CMK (cell line): ENCODE measurements around the gene CLCNKB.
"Not testable (repeated sequence)": the region's sequence is repeated elsewhere in the genome, so short reads cannot be mapped to it uniquely, and the experiment has no call there.

Experiments used
- DNase-seq: peaks from one replicate; pipeline ENCODE4 v3.0.0-alpha.2; 2010; ENCODE audit warnings: low read depth

Gene CLCNKB

GRCh38 chr1:16043521-16043920 lies at the start of gene CLCNKB:
CLCNKB (plus strand) TSS chr1:16043782; CDS start chr1:16044493, 711 bp downstream.
- DNase-seq = no peak

- no peak for DNase-seq
These were observed 49.5 kb upstream of the CLCNKB start for GRCh38 chr1:15994081-15994480.

GRCh38 chr1:15994590-15995351 lies 48.8 kb upstream of the CLCNKB start:
- no peak for DNase-seq

GRCh38 chr1:15997076-15997585 lies 46.5 kb upstream of the CLCNKB start:
- no peak for DNase-seq

DNA sequence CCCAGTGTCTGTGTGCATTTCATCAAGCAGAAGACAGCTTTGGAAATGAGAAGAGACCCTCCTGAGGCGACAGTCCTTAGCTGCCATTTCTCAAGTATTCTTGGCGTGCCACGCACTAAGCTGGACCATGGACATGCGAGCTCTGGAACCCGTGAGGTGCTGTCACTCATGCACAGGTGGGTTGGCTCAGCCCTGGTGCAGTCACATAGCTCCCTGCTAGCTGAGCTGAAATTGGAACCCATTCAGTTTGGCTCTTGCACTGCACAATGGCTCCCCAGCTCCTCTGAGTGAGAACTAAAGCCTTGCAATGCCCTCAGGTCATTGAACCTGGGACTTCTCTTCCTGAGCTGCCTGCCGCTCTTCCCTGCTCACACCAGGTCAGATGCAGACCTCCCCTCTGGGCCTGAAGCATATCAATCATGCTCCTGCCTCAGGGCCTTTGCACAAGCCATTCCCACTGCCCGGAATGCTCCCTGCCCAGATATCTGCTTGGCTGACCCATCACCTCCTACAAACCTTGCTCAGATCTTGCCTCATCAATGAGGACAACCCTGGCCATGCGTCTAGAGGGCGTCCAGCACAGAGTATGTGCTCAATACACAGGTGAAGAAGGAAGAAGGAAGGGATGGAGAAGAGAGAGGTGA lies 45.8 kb upstream of the CLCNKB start:
- DNase-seq = no peak

DNA sequence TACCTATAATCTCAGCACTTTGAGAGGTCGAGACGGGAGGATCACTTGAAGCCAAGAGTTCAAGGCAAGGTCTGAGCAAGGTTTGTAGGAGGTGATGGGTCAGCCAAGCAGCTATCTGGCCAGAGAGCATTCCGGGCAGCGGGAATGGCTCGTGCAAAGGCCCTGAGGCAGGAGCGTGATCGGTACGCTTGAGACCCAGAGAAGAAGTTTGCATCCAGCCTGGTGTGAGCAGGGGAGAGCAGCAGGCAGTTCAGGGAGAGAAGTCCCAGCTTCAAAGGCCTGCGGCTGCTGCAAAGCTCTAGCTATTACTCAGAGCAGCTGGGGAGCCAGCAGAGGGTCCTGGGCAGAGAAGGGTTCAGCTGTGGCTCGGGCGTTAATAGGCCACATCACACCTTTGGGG lies 44.7 kb upstream of the CLCNKB start:
- DNase-seq = no peak

GRCh38 chr1:16001274-16001673 lies 42.3 kb upstream of the CLCNKB start:
- not testable (repeated sequence) for DNase-seq

DNA sequence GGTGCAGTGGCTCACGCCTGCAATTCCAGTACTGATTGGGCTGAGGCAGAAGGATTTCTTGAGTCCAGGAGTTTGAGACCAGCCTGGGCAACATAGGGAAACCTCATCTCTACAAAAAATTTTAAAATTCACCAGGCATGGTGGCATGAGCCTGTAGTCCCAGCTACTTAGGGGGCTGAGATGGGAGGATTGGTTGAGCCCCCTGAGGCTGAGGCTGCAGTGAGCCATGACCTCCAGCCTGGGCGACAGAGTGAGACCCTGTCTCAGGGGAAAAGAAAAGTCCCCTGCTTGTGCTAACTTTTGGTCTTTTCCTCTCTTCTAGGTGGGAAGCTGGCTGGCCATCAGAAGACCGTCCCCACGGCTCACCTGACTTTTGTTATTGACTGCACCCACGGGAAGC lies 38.0 kb upstream of the CLCNKB start:
- DNase-seq = no peak

DNA sequence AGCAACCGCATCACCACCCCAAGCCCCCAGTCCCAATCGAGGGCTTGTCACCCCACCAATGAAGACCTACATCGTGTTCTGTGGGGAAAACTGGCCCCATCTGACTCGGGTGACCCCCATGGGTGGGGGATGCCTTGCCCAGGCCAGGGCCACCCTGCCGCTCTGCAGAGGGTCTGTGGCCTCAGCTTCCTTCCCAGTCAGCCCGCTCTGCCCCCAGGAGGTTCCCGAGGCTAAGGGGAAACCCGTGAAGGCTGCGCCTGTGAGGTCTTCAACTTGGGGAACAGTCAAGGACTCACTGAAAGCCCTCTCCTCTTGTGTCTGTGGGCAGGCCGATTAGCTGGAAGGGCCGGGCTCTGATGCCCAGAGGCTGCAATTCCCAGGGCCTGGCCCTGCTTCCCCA lies 37.6 kb upstream of the CLCNKB start:
- no peak for DNase-seq

DNA sequence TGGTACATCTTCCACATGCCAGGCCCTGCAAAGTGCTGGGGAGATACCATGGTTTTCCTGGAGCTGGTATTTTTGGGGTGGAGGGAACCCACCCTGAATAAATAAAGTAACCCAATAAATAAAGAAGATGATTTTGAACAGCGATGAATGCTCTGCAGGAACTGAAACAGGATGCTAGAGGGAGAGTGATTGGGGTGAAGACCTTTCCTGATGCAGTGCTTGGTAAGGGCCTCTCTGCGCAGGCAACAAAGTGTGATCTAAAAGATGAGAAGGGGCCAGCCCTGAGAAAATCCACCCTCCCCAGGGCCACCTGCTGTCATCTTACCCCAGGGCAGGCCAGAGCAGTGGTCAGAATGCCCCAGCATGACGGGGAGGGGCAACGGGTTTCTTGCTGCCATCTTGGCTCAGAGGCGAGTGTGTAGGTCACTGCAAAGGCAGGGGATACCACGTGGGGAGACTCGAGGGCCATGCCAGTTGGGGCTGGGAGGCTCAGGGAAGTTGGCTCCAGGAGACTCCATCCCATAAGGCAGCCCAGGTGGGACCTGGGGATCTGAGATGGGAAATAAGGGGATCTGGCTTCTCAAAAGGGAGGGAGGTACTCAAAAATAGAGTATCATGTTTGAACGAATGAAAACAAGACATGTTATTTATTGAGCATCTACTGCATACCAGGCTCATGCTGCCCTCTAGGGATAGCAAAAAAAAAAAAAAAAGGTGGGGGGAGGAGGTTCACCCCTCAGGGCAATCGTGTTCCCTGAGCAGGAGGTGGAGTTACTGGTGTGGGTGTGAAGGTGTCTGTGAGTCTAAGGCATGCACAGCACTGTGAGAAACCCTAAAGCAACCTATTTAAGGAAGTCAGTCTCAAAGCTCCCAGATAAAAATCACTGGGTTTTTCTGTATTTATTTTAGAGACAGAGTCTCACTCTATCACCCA lies 36.8 kb upstream of the CLCNKB start:
- DNase-seq = no peak

GRCh38 chr1:16007671-16008341 lies 35.8 kb upstream of the CLCNKB start:
- no peak for DNase-seq

- peak; percentile 61 for DNase-seq
These were observed 34.5 kb upstream of the CLCNKB start for GRCh38 chr1:16009030-16009460.

DNA sequence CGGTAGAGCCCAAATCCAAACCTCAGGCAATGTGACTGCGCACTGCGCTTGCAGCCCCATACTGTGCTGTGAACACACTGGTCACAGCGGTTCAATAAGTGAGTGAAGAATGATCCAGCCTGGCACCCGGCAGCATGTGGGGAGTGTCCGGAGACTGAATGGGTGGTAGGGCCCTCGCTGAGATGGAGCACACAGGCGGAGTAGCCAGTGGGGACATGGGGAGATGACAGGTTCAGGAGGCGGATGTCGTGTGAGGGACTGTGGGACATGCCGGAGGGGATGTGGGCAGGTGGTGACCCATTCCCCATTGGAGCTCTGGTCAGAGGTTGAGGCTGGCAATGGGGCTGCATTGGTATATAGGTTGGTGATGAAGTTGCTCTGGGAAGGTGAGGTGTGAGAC lies 33.9 kb upstream of the CLCNKB start:
- DNase-seq = no peak

- no peak for DNase-seq
These were observed 32.7 kb upstream of the CLCNKB start for GRCh38 chr1:16010837-16011236.

GRCh38 chr1:16011936-16012589 lies 31.5 kb upstream of the CLCNKB start:
- DNase-seq = no peak

GRCh38 chr1:16012590-16013219 lies 30.9 kb upstream of the CLCNKB start:
- DNase-seq = peak; percentile 64

- peak; percentile 30 for DNase-seq
These were observed 30.2 kb upstream of the CLCNKB start for GRCh38 chr1:16013220-16013907.

DNA sequence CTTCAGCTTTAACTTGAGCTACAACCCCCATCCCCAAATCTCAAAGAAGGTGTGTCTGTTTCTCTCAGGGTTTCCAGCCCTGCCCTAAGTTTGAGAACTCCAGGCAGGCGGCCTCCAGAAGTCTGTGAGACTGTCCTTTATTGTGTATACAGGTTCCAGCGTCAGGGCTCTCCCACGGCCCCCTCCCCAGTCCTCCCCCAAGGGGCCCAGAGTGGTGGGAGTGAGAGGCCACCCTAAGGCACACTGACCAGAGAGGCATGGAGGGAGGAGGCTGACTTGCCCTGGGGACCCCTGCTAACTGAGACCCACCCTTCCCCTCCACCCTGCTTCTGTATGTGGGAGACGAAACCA lies 29.7 kb upstream of the CLCNKB start:
- DNase-seq = no peak

DNA sequence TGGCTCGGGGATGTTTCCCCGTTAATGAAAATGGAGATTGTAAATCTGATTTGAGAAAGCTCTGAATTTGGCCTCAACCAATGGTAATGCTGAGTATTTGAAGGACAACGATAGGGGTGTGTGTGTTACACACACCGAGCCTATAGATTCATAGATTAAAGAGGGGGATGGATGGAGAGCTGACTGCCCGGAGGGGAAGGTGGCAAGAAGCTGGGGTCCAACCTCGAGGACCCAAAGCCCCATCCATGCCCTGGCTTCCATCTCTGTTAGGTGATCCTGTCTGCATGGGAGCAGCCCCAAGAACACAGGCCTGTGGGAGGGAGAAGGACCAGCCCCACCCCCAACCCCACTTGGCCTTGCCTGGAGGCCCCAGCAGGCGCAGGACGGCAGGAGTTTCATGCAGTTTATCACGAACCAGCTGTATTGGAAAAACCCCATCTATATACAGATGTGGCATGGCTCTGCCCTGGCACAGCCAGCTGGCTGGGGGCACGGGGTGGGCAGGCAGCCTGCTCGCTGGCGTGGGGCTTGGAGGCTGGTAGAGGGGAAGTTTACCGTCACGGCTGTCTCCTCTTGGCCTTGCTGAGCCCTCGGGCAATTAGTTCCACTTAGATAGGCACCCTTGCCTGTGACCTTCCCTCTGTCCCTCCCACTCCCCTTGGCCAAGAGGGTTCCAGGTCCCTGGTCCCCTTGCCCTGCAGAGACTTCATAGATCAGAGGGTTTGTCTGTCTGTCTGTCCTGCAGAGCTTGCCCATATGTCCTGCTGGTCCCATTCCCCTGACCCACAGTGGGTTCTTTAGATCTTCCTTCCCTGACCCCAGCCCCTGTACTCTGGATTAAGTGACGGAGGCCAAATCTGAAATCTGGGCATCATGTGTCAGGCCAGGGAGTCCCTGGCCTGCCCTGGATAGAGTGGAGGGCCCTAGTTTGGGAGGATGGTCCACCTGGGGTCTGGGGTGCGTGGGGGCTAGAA lies 28.8 kb upstream of the CLCNKB start:
- no peak for DNase-seq
